ENCODE results near the gene PHTF2. TPM values are rescaled to one million over a fixed set of nuclear protein-coding genes. Genes with fewer than 3 reads are reported as not detected.
A peak's percentile ranks its signal among the peaks of the same experiment; 100 is the strongest.

The PHTF2 gene
- total and polyA plus RNA-seq, 11 donors = 9.6 to 47.2 (median 24.2) TPM

- Histone ChIP-seq H3K4me1 (peaks cover 0 to 26% (median 4%) of the 10 kb centered on the region in 12 donors), H3K27ac (no peak overlapping the region), H3K4me3 (no peak overlapping the region), H3K27me3 (no peaks in the 10 kb centered on the region), H3K9me3 (peaks cover 0 to 37% (median 20%) of the 10 kb centered on the region in 12 donors), H3K36me3 (no peaks in the 10 kb centered on the region)
- ATAC-seq (no peak), DNase-seq (no peak)
- TF ChIP-seq POLR2A (IDR thresholded peaks at IDR 0.05) (no peak), CTCF (IDR thresholded peaks at IDR 0.05) (no peak)
- intact Hi-C loops (cut with DNase I) = no loop called here
- 91 to 98% (median 95%) methylated on average over 1 of the region's 1 CpG for WGBS, 4 donors
Observed at GRCh38 chr7:77808517-77808916, 9.9 kb downstream of the PHTF2 start.

GRCh38 chr7:77811516-77812289 lies 13.1 kb downstream of the PHTF2 start:
- no peak for DNase-seq
- H3K4me1 ChIP-seq = peaks cover 0 to 22% (median 4%) of the 10 kb centered on the region in 12 donors
- peaks cover 0 to 27% (median 11%) of the 10 kb centered on the region in 12 donors for H3K9me3 ChIP-seq
- intact Hi-C loops (cut with DNase I) = no loop called here
- ATAC-seq = no peak
- TF ChIP-seq CTCF (IDR thresholded peaks at IDR 0.05) = no peak
- no peak for TF ChIP-seq POLR2A (IDR thresholded peaks at IDR 0.05)
- H3K4me3 ChIP-seq = no peak overlapping the region
- no peaks in the 10 kb centered on the region for H3K36me3 ChIP-seq
- 83 to 94% (median 85%) methylated on average over 2 of the region's 2 CpGs for WGBS, 4 donors
- H3K27me3 ChIP-seq = no peaks in the 10 kb centered on the region
- H3K27ac ChIP-seq = no peak overlapping the region

- no peaks in the 10 kb centered on the region for H3K27me3 ChIP-seq
- peaks cover 0 to 3% (median 0%) of the 10 kb centered on the region in 9 donors for H3K36me3 ChIP-seq
- peaks cover 0 to 22% (median 4%) of the 10 kb centered on the region in 12 donors for H3K4me1 ChIP-seq
- no peak for ATAC-seq
- H3K4me3 ChIP-seq = no peak overlapping the region
- whole genome bisulfite sequencing, 4 donors = 85 to 100% (median 97%) methylated on average over 1 of the region's 1 CpG
- H3K27ac ChIP-seq = no peak overlapping the region
- H3K9me3 ChIP-seq = peaks cover 0 to 27% (median 5%) of the 10 kb centered on the region in 12 donors
- TF ChIP-seq CTCF (IDR thresholded peaks at IDR 0.05) = no peak
- TF ChIP-seq POLR2A (IDR thresholded peaks at IDR 0.05) = no peak
- intact Hi-C loops (cut with DNase I) = no loop called here
- no peak for DNase-seq
Observed at GRCh38 chr7:77812290-77812685, 13.7 kb downstream of the PHTF2 start.

GRCh38 chr7:77813180-77813579 lies 14.6 kb downstream of the PHTF2 start:
- DNase-seq (no peak), ATAC-seq (no peak)
- Histone ChIP-seq H3K36me3 (peaks cover 0 to 4% (median 0%) of the 10 kb centered on the region in 9 donors), H3K4me3 (no peak overlapping the region), H3K27ac (peak overlapping the region in 1 of 12 donors; percentile 2), H3K27me3 (no peaks in the 10 kb centered on the region), H3K4me1 (peaks cover 0 to 22% (median 4%) of the 10 kb centered on the region in 12 donors), H3K9me3 (peaks cover 0 to 27% (median 2%) of the 10 kb centered on the region in 12 donors)
- WGBS, 4 donors = 82 to 90% (median 87%) methylated on average over 2 of the region's 2 CpGs
- TF ChIP-seq CTCF (IDR thresholded peaks at IDR 0.05) (no peak), POLR2A (IDR thresholded peaks at IDR 0.05) (no peak)
- intact Hi-C loops (cut with DNase I) = no loop called here
